GM10266 (cell line): ENCODE measurements around the gene EDEM2.
A peak's percentile ranks its signal among the peaks of the same experiment; 100 is the strongest.

Experiments
- DNase-seq: peaks from one replicate; pipeline ENCODE4 v3.0.0; 2012; ENCODE audit errors: extremely low spot score
- CTCF ChIP-seq: IDR thresholded peaks from 2 replicates; pipeline ENCODE4 v1.5.1; 2012; ENCODE audit warnings: mild to moderate bottlenecking, low read depth; ENCODE audit not compliant: control insufficient read depth, insufficient read depth; ENCODE audit errors: missing control alignments

The EDEM2 gene

GRCh38 chr20:35146299-35146919, 727 bp downstream of the EDEM2 start:
- no peak for DNase-seq
- TF ChIP-seq CTCF = no peak

- DNase-seq = peak; percentile 54
- peak; percentile 64 for TF ChIP-seq CTCF
Observed at GRCh38 chr20:35145141-35145564, 2.0 kb downstream of the EDEM2 start.

GRCh38 chr20:35144694-35145093, 2.4 kb downstream of the EDEM2 start:
- no peak for DNase-seq
- no peak for TF ChIP-seq CTCF

GRCh38 chr20:35135867-35136586, 11.1 kb downstream of the EDEM2 start:
- TF ChIP-seq CTCF = no peak

GRCh38 chr20:35134880-35135279, 12.3 kb downstream of the EDEM2 start:
- no peak for DNase-seq
- TF ChIP-seq CTCF = no peak

More at GRCh38 chr20:35135867-35136586, 11.1 kb downstream of the EDEM2 start:
- no peak for DNase-seq

GRCh38 chr20:35134472-35134871, 12.7 kb downstream of the EDEM2 start:
- TF ChIP-seq CTCF = no peak
- no peak for DNase-seq

- DNase-seq = no peak
- no peak for TF ChIP-seq CTCF
Observed at GRCh38 chr20:35133735-35134134, 13.4 kb downstream of the EDEM2 start.
